ENCODE data around the gene RABGAP1L. TPM values are rescaled to one million over a fixed set of nuclear protein-coding genes. Genes with fewer than 3 reads are reported as not detected.

RABGAP1L gene
- total and polyA plus RNA-seq, 2 of the 8 experiments (the other 6 are each of a cell fraction or from before 2014, with no cell fraction given), result 33.3 to 156 TPM

DNA sequence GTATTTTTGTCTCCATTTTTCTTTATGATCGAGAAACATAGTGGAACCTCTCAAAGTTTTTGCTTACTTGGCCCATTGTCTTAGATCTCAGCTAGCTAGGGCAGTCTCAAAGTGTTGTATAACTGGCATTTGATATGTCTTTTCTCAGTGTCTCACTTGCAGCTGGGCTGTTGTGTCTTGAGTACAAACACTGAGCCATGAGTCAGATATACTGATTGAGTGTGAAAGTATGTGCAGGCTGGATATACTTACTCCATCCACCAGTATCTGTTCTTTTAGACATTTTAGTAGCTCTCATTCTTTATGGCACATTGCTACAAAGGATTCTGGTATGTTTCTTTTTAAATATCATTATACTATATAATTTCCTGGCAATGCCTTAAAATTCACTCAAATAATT, 274.1 kb downstream of the RABGAP1L start:
- Histone ChIP-seq H4K5ac (ENCODE audit: insufficient read length, low read depth, low read length) (no peak overlapping the region), H2AK5ac (ENCODE audit: low read depth, low read length) (no peak overlapping the region), H3K4ac (replicated peaks; ENCODE audit: insufficient read length, low read depth, low read length) (no peak overlapping the region), H3K36me3 (ENCODE audit: control insufficient read depth in 2 of 4, insufficient read depth in 4 of 4, low read length in 3 of 4) (no peaks in the 10 kb centered on the region), H3K56ac (replicated peaks; ENCODE audit: insufficient read length, low read depth, low read length) (no peak overlapping the region), H3K18ac (ENCODE audit: extremely low read depth, low read length) (no peak overlapping the region), H3K27ac (ENCODE audit: low read depth, low read length) (no peak overlapping the region), H4K20me1 (replicated peaks in 1 of 2; ENCODE audit: control insufficient read depth in 1 of 2, insufficient read depth in 2 of 2, low read length in 2 of 2) (no peaks in the 10 kb centered on the region), H4K91ac (replicated peaks; ENCODE audit: insufficient read length, low read length) (no peak overlapping the region), H3K23me2 (ENCODE audit: low read depth, low read length) (no peaks in the 10 kb centered on the region), H3K4me3 (ENCODE audit: extremely low read depth in 1 of 4, insufficient read depth in 2 of 4, low read depth in 3 of 4, low read length in 4 of 4) (no peak overlapping the region), H3K9ac (replicated peaks in 1 of 4; ENCODE audit: extremely low read depth in 1 of 4, low read depth in 3 of 4, low read length in 3 of 4) (no peak overlapping the region), H3K27me3 (replicated peaks in 1 of 4; ENCODE audit: control insufficient read depth in 3 of 4, extremely low read depth in 1 of 4, insufficient read depth in 3 of 4, low read length in 3 of 4) (no peaks in the 10 kb centered on the region), H2AFZ (ENCODE audit: low read length) (no peak overlapping the region), H3K4me2 (ENCODE audit: insufficient read depth in 1 of 2, low read depth in 2 of 2, low read length in 2 of 2) (no peak overlapping the region), H3K79me1 (ENCODE audit: low read depth, low read length) (no peaks in the 10 kb centered on the region), H2BK12ac (ENCODE audit: low read depth, low read length) (no peak overlapping the region), H2BK20ac (ENCODE audit: low read length) (no peak overlapping the region), H4K8ac (ENCODE audit: extremely low read depth, insufficient read depth, low read length) (no peak overlapping the region), H2BK15ac (ENCODE audit: low read length) (no peak overlapping the region), H2BK120ac (replicated peaks; ENCODE audit: low read depth, low read length) (no peak overlapping the region), H3K23ac (ENCODE audit: insufficient read length) (no peak overlapping the region), H3K9me3 (ENCODE audit: insufficient read depth in 2 of 2, low read depth in 1 of 2, low read length in 1 of 2) (peaks cover 0 to 3% of the 10 kb centered on the region in 2 experiments; a peak in 1 of 4 replicates), H3K4me1 (replicated peaks in 1 of 4; ENCODE audit: control insufficient read depth in 3 of 4, insufficient read depth in 4 of 4, low read length in 3 of 4) (no peaks in the 10 kb centered on the region), H3K79me2 (ENCODE audit: control insufficient read depth in 1 of 2, insufficient read depth in 2 of 2, low read length in 2 of 2) (no peaks in the 10 kb centered on the region), H2BK5ac (ENCODE audit: low read depth, low read length) (no peak overlapping the region), H3K14ac (ENCODE audit: insufficient read length) (no peak overlapping the region)
- no peak for DNase-seq (ENCODE audit: low read depth in 1 of 2, low spot score in 2 of 2)
- no peak for FAIRE-seq
- 87% methylated on average over 1 of the region's 1 CpG; no CpG with 5 or more reads in 1 of the 2 experiments for WGBS, 2 experiments (ENCODE audit: extremely low coverage in 1 of 2, insufficient coverage in 1 of 2, insufficient read length in 1 of 2, insufficient replicate concordance in 2 of 2, low coverage in 1 of 2, low lambda C conversion rate in 2 of 2, missing lambda C conversion rate in 1 of 2)
- ChIA-PET POLR2A (ENCODE audit: partially characterized antibody) (no interaction called here), CTCF (ENCODE audit: partially characterized antibody) (interaction anchor here (0.8 kb wide), 1 partner anchor 20 kb away, joined by 3 read pairs; no protein-coding TSS in a partner anchor)
- TF ChIP-seq RAD21 (IDR thresholded peaks at IDR 0.05 in 1 of 2, conservative IDR thresholded peaks at IDR 0.05 in 1 of 2; ENCODE audit: low read depth in 2 of 2, low read length in 2 of 2) (no peak), SIRT6 (IDR thresholded peaks at IDR 0.05; ENCODE audit: low read length) (no peak), CHD2 (IDR thresholded peaks at IDR 0.05; ENCODE audit: low read length) (no peak), POU5F1 (IDR thresholded peaks at IDR 0.05; ENCODE audit: low read depth, low read length) (no peak), CBX5 (IDR thresholded peaks at IDR 0.05; ENCODE audit: low read depth, low read length) (no peak), KDM4A (IDR thresholded peaks at IDR 0.05; ENCODE audit: low read depth, low read length, severe bottlenecking) (no peak), SUZ12 (IDR thresholded peaks at IDR 0.05; ENCODE audit: low read length) (no peak), SP1 (IDR thresholded peaks at IDR 0.05; ENCODE audit: low read depth, low read length) (no peak), NANOG (IDR thresholded peaks at IDR 0.05; ENCODE audit: insufficient read depth, low read depth, low read length, poor library complexity, severe bottlenecking) (no peak)

Measured in H1 (cell line).